Right ventricle myocardium inferior (tissue), 1 donor: ENCODE measurements around the gene VASH1. TPM values are rescaled to one million over a fixed set of nuclear protein-coding genes. Genes with fewer than 3 reads are reported as not detected.
"Not testable (repeated sequence)": the region's sequence is repeated elsewhere in the genome, so short reads cannot be mapped to it uniquely, and the experiment has no call there.

ENCODE experiments used
- ATAC-seq: fragments of 200-7000 bp; cut with Tn5 transposase; one replicate; pipeline ENCODE4 v1.9.1; 2020; ENCODE audit warnings: mild to moderate bottlenecking, moderate library complexity
- DNase-seq: peaks from one replicate; pipeline ENCODE4 v3.0.0; 2021; ENCODE audit errors: missing footprints
- intact Hi-C: fragments of 100-400 bp; cut with DNase I; formaldehyde crosslinking; loops from one replicate; pipeline ENCODE4 v1.11.0; 2022
- total RNA-seq: library from RNA; stranded (reverse); fragmentation: NEBNext Ultra II Directional; extraction: Animal tissue kit (Norgen Biotek cat#: 25700); gene quantifications from one replicate; pipeline ENCODE4 v1.2.1, GENCODE V29; 2021
- donor health status: DM: no; HTN: yes; CAD: no; lungs with severe emphysema.

VASH1 gene
- total RNA-seq, 1 donor from 2014 or later, result 14.4 TPM

GRCh38 chr14:76734501-76734900 lies 26.8 kb upstream of the VASH1 start:
- ATAC-seq, intact Hi-C loops, DNase-seq: not testable (repeated sequence)

GRCh38 chr14:76736514-76736913 lies 24.8 kb upstream of the VASH1 start:
- ATAC-seq (no peak), DNase-seq (no peak)
- intact Hi-C loops, result no loop called here

- DNase-seq (no peak), ATAC-seq (no peak)
- intact Hi-C loops, result no loop called here
These were observed 20.2 kb upstream of the VASH1 start for GRCh38 chr14:76741074-76741473.

- no peak for ATAC-seq
- no peak for DNase-seq
- intact Hi-C loops, result no loop called here
These were observed 19.1 kb upstream of the VASH1 start for GRCh38 chr14:76742185-76742584.

- ATAC-seq (no peak), DNase-seq (no peak)
- intact Hi-C loops, result no loop called here
These were observed 18.3 kb upstream of the VASH1 start for GRCh38 chr14:76742966-76743365.

GRCh38 chr14:76752744-76753143 lies 8.5 kb upstream of the VASH1 start:
- no peak for ATAC-seq
- DNase-seq, result no peak
- intact Hi-C loops, result no loop called here

- ATAC-seq (no peak), DNase-seq (no peak)
- intact Hi-C loops, result no loop called here
These were observed 7.6 kb upstream of the VASH1 start for GRCh38 chr14:76753541-76754198.

- no peak for DNase-seq
- intact Hi-C loops, result no loop called here
- no peak for ATAC-seq
These were observed 6.7 kb upstream of the VASH1 start for GRCh38 chr14:76754586-76754985.

- no peak for ATAC-seq
- intact Hi-C loops, result no loop called here
- DNase-seq, result no peak
These were observed 5.5 kb upstream of the VASH1 start for GRCh38 chr14:76755610-76756370.

- ATAC-seq (no peak), DNase-seq (no peak)
- intact Hi-C loops, result no loop called here
These were observed 4.9 kb upstream of the VASH1 start for GRCh38 chr14:76756371-76756750.

GRCh38 chr14:76759589-76759988 lies 1.7 kb upstream of the VASH1 start:
- intact Hi-C loops, result no loop called here
- DNase-seq (no peak), ATAC-seq (no peak)

GRCh38 chr14:76760331-76761135 lies 735 bp upstream of the VASH1 start:
- intact Hi-C loops, result no loop called here
- ATAC-seq, result no peak
- no peak for DNase-seq

GRCh38 chr14:76761960-76762410 lies 717 bp downstream of the VASH1 start:
- no peak for DNase-seq
- no peak for ATAC-seq
- intact Hi-C loops, result loop anchor here (2.0 kb wide), 1 partner anchor 41 kb away; no protein-coding TSS in a partner anchor

GRCh38 chr14:76762411-76763095 lies 1.3 kb downstream of the VASH1 start:
- ATAC-seq (peak; percentile 20), DNase-seq (no peak)
- intact Hi-C loops, result loop anchor here (2.0 kb wide), 1 partner anchor 42 kb away; no protein-coding TSS in a partner anchor

GRCh38 chr14:76763096-76764041 lies 2.1 kb downstream of the VASH1 start:
- DNase-seq (no peak), ATAC-seq (no peak)
- intact Hi-C loops, result loop anchor here (2.0 kb wide), 1 partner anchor 43 kb away; no protein-coding TSS in a partner anchor

- intact Hi-C loops, result no loop called here
- no peak for ATAC-seq
- no peak for DNase-seq
These were observed 4.2 kb downstream of the VASH1 start for GRCh38 chr14:76765461-76765931.
